Thyroid gland (tissue), 4 donors: ENCODE measurements around the gene BEST2.

Source experiments
- POLR2A ChIP-seq, 2 donors: fragments of 450-650 bp; IDR thresholded peaks; one replicate each; pipeline ENCODE4 v1.6.1; 2017; ENCODE audit warnings: antibody characterized with exemption in 2 of 2, mild to moderate bottlenecking in 2 of 2, moderate library complexity in 1 of 2
- TF ChIP-seq, protein P1 (sequence below), 6 experiments: fragments of 200-600 bp in 3 of 6; fragments of 450-650 bp in 3 of 6; sonication (generic) in 3 of 6; IDR thresholded peaks; one replicate each; pipeline ENCODE4 v1.5.1; 2016 to 2019; ENCODE audit warnings: antibody characterized with exemption in 6 of 6, mild to moderate bottlenecking in 2 of 6, inconsistent platforms in 1 of 6, moderate library complexity in 1 of 6

DNA sequence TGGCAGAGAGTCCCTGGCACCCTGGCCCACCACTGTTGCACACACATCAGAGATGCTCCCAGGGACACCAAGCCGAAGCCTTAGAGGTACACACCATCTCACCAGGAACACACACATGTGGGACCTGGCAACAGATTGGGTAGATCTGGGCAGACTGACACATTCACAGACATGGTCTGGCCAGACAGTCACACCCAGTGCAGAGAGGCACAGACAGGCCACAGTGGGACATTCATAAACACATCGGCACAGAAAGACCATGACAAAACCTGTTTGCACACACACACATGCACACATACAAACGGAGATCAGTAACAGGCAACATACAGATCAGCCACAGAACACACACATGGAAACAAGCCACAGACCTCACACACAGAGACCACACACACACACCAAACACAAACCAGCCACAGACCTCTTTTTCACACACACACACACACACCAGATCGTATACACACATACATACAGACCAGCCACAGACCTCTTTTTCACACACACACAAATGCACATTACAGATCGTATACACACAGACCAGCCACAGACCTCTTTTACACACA lies 33.4 kb downstream of the BEST2 start:
- TF ChIP-seq, protein P1, sequence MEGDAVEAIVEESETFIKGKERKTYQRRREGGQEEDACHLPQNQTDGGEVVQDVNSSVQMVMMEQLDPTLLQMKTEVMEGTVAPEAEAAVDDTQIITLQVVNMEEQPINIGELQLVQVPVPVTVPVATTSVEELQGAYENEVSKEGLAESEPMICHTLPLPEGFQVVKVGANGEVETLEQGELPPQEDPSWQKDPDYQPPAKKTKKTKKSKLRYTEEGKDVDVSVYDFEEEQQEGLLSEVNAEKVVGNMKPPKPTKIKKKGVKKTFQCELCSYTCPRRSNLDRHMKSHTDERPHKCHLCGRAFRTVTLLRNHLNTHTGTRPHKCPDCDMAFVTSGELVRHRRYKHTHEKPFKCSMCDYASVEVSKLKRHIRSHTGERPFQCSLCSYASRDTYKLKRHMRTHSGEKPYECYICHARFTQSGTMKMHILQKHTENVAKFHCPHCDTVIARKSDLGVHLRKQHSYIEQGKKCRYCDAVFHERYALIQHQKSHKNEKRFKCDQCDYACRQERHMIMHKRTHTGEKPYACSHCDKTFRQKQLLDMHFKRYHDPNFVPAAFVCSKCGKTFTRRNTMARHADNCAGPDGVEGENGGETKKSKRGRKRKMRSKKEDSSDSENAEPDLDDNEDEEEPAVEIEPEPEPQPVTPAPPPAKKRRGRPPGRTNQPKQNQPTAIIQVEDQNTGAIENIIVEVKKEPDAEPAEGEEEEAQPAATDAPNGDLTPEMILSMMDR (IDR thresholded peaks at IDR 0.05): no peak
- TF ChIP-seq POLR2A (IDR thresholded peaks at IDR 0.05): no peak
